H1 (cell line): ENCODE measurements around the gene SEMA3G. TPM values are rescaled to one million over a fixed set of nuclear protein-coding genes. Genes with fewer than 3 reads are reported as not detected.

ENCODE experiments used
- CTCF ChIA-PET: fragments of 300-600 bp; sonication (Branson Sonifier 250); formaldehyde crosslinking; loops from one replicate; lab custom pipeline; 2021; ENCODE audit not compliant: partially characterized antibody; lab: Charles Lee
- POLR2A ChIA-PET: fragments of 300-600 bp; sonication (Branson Sonifier 250); formaldehyde crosslinking; loops from one replicate; lab custom pipeline; 2021; ENCODE audit warnings: inconsistent platforms; ENCODE audit not compliant: partially characterized antibody; lab: Charles Lee
- DNase-seq, 2 experiments: peaks; one replicate each; pipeline versions ENCODE4 v3.0.0 to v3.0.0-alpha.2; 2010 to 2022; ENCODE audit warnings: low spot score in 2 of 2, low read depth in 1 of 2, mixed read lengths in 1 of 2
- FAIRE-seq: peaks from 2 replicates; lab custom pipeline; 2011; peaks lifted over from hg19 to GRCh38; lab: Jason Lieb, UNC
- H2AFZ ChIP-seq: 2 replicates; pipeline ENCODE4 v1.8.1; 2012; ENCODE audit warnings: low read length, inconsistent platforms
- H2AK5ac ChIP-seq: 2 replicates; pipeline ENCODE4 v1.6.1; 2013; ENCODE audit warnings: low read depth, low read length
- H2BK120ac ChIP-seq: replicated peaks from 2 replicates; pipeline ENCODE3; 2013; ENCODE audit warnings: low read depth, low read length, inconsistent platforms
- H2BK12ac ChIP-seq: 2 replicates; pipeline ENCODE4 v1.6.1; 2013; ENCODE audit warnings: low read depth, low read length
- H2BK15ac ChIP-seq: 2 replicates; pipeline ENCODE4 v1.6.1; 2013; ENCODE audit warnings: low read length
- H2BK20ac ChIP-seq: 2 replicates; pipeline ENCODE4 v1.6.1; 2013; ENCODE audit warnings: low read length
- H2BK5ac ChIP-seq: 2 replicates; pipeline ENCODE4 v1.6.1; 2013; ENCODE audit warnings: low read depth, low read length
- H3K14ac ChIP-seq: 2 replicates; pipeline ENCODE4 v1.6.1; 2013; ENCODE audit warnings: inconsistent platforms; ENCODE audit not compliant: insufficient read length
- H3K18ac ChIP-seq: 2 replicates; pipeline ENCODE4 v1.6.1; 2013; ENCODE audit warnings: low read length; ENCODE audit errors: extremely low read depth
- H3K23ac ChIP-seq: 2 replicates; pipeline ENCODE4 v1.6.1; 2013; ENCODE audit warnings: inconsistent platforms; ENCODE audit not compliant: insufficient read length
- H3K23me2 ChIP-seq: 2 replicates; pipeline ENCODE4 v1.6.1; 2013; ENCODE audit warnings: low read depth, low read length
- H3K27ac ChIP-seq: 2 replicates; pipeline ENCODE4 v1.6.1; 2011; ENCODE audit warnings: low read depth, low read length, inconsistent platforms
- H3K27me3 ChIP-seq, 4 experiments: replicated peaks in 1 of 4; 1 replicate in 1 of 4; 2 replicates in 3 of 4; pipeline versions ENCODE4 v1.6.1 to v1.8.1; 2011 to 2013; ENCODE audit warnings: low read length in 3 of 4, mild to moderate bottlenecking in 3 of 4, inconsistent platforms in 2 of 4, mixed read lengths in 2 of 4, moderate library complexity in 1 of 4; ENCODE audit not compliant: control insufficient read depth in 3 of 4, insufficient read depth in 3 of 4; ENCODE audit errors: extremely low read depth in 1 of 4
- H3K36me3 ChIP-seq, 4 experiments: 2 replicates each; pipeline versions ENCODE4 v1.6.1 to v1.8.1; 2011 to 2013; ENCODE audit warnings: mild to moderate bottlenecking in 4 of 4, low read length in 3 of 4, moderate library complexity in 2 of 4, control low read depth in 1 of 4, inconsistent platforms in 1 of 4; ENCODE audit not compliant: insufficient read depth in 4 of 4, control insufficient read depth in 2 of 4
- H3K4ac ChIP-seq: replicated peaks from 2 replicates; pipeline ENCODE3; 2013; ENCODE audit warnings: low read length, low read depth, mixed read lengths, inconsistent platforms; ENCODE audit not compliant: insufficient read length
- H3K4me1 ChIP-seq, 4 experiments: replicated peaks in 1 of 4; 1 replicate in 1 of 4; 2 replicates in 3 of 4; pipeline versions ENCODE4 v1.6.1 to v1.8.1; 2011 to 2013; ENCODE audit warnings: low read length in 3 of 4, inconsistent platforms in 2 of 4, mixed read lengths in 1 of 4; ENCODE audit not compliant: insufficient read depth in 4 of 4, control insufficient read depth in 3 of 4
- H3K4me2 ChIP-seq, 2 experiments: 2 replicates each; pipeline versions ENCODE4 v1.6.1 to v1.8.1; 2011 to 2013; ENCODE audit warnings: low read depth in 2 of 2, low read length in 2 of 2, control low read depth in 1 of 2, inconsistent platforms in 1 of 2, mild to moderate bottlenecking in 1 of 2; ENCODE audit not compliant: insufficient read depth in 1 of 2
- H3K4me3 ChIP-seq, 4 experiments: fragments of 200-600, 300-600 bp in 1 of 4; sonication (generic), shearing (Covaris generic), sonication (Bioruptor Twin) in 1 of 4; 2 replicates each; pipeline versions ENCODE4 v1.5.1 to v1.8.1; 2011 to 2016; ENCODE audit warnings: low read length in 4 of 4, low read depth in 3 of 4, control low read depth in 2 of 4, inconsistent platforms in 2 of 4, mild to moderate bottlenecking in 2 of 4, mixed read lengths in 1 of 4, moderate library complexity in 1 of 4; ENCODE audit not compliant: insufficient read depth in 2 of 4; ENCODE audit errors: extremely low read depth in 1 of 4
- H3K56ac ChIP-seq: replicated peaks from 2 replicates; pipeline ENCODE3; 2013; ENCODE audit warnings: low read depth, mild to moderate bottlenecking, mixed read lengths, low read length, inconsistent platforms; ENCODE audit not compliant: insufficient read length
- H3K79me1 ChIP-seq: 2 replicates; pipeline ENCODE4 v1.6.1; 2013; ENCODE audit warnings: low read depth, low read length, control low read depth
- H3K79me2 ChIP-seq, 2 experiments: 2 replicates each; pipeline versions ENCODE4 v1.6.1 to v1.8.1; 2012 to 2013; ENCODE audit warnings: low read length in 2 of 2, mild to moderate bottlenecking in 2 of 2, inconsistent platforms in 1 of 2; ENCODE audit not compliant: insufficient read depth in 2 of 2, control insufficient read depth in 1 of 2
- H3K9ac ChIP-seq, 4 experiments: replicated peaks in 1 of 4; 1 replicate in 1 of 4; 2 replicates in 3 of 4; pipeline versions ENCODE4 v1.6.1 to v1.8.1; 2011 to 2013; ENCODE audit warnings: low read depth in 3 of 4, low read length in 3 of 4, control low read depth in 2 of 4, mild to moderate bottlenecking in 2 of 4, moderate library complexity in 2 of 4, inconsistent platforms in 1 of 4; ENCODE audit errors: extremely low read depth in 1 of 4
- H3K9me3 ChIP-seq, 2 experiments: 2 replicates each; pipeline versions ENCODE4 v1.6.1 to v1.8.1; 2012 to 2013; ENCODE audit warnings: mild to moderate bottlenecking in 2 of 2, moderate library complexity in 2 of 2, control low read depth in 1 of 2, inconsistent platforms in 1 of 2, low read depth in 1 of 2, low read length in 1 of 2, mixed read lengths in 1 of 2; ENCODE audit not compliant: insufficient read depth in 2 of 2
- H4K20me1 ChIP-seq, 2 experiments: replicated peaks in 1 of 2; 2 replicates each; pipeline versions ENCODE3 to v1.8.1; 2011 to 2013; ENCODE audit warnings: inconsistent platforms in 2 of 2, low read length in 2 of 2, mild to moderate bottlenecking in 1 of 2; ENCODE audit not compliant: insufficient read depth in 2 of 2, control insufficient read depth in 1 of 2
- H4K5ac ChIP-seq: 2 replicates; pipeline ENCODE4 v1.6.1; 2013; ENCODE audit warnings: low read length, low read depth, mixed read lengths, inconsistent platforms; ENCODE audit not compliant: insufficient read length
- H4K8ac ChIP-seq: 2 replicates; pipeline ENCODE4 v1.8.0; 2013; ENCODE audit warnings: mild to moderate bottlenecking, moderate library complexity, low read length, inconsistent platforms; ENCODE audit not compliant: insufficient read depth; ENCODE audit errors: extremely low read depth
- H4K91ac ChIP-seq: replicated peaks from 2 replicates; pipeline ENCODE3; 2013; ENCODE audit warnings: low read length, mixed read lengths, inconsistent platforms; ENCODE audit not compliant: insufficient read length
- HDAC6 ChIP-seq: IDR thresholded peaks from one replicate; pipeline ENCODE4 v1.7.1; 2012; ENCODE audit warnings: low read depth, mild to moderate bottlenecking, inconsistent platforms, low read length, moderate library complexity
- NANOG ChIP-seq: IDR thresholded peaks from 2 replicates; pipeline ENCODE4 v1.6.1; 2011; ENCODE audit warnings: low read length, low read depth, mild to moderate bottlenecking, inconsistent platforms; ENCODE audit not compliant: insufficient read depth, poor library complexity, severe bottlenecking
- NRF1 ChIP-seq: IDR thresholded peaks from 2 replicates; pipeline ENCODE4 v1.6.1; 2011; ENCODE audit warnings: mild to moderate bottlenecking, low read depth, low read length, improper control_type of control experiment
- WGBS, 2 experiments: shearing (Covaris generic) in 1 of 2; methylation state at CpG; one replicate each; pipeline versions ENCODE4 v1.1.6 to v1.1.7; 2013 to 2015; ENCODE audit warnings: low lambda C conversion rate in 2 of 2, mixed read lengths in 2 of 2, inconsistent platforms in 1 of 2, low coverage in 1 of 2, missing lambda C conversion rate in 1 of 2; ENCODE audit not compliant: insufficient replicate concordance in 2 of 2, insufficient coverage in 1 of 2, insufficient read length in 1 of 2; ENCODE audit errors: extremely low coverage in 1 of 2, missing lambda C conversion rate in 1 of 2; 5-methylcytosine and 5-hydroxymethylcytosine counted together
- polyA plus RNA-seq, 7 experiments: library from polyadenylated mRNA; depleted of rRNA in 3 of 7; stranded (reverse) in 5 of 7; unstranded in 2 of 7; fragments of >200 nt in 5 of 7; fragments of 200-250 nt in 2 of 7; gene quantifications; 1 replicate in 5 of 7; 2 replicates in 1 of 7; 4 replicates in 1 of 7; pipeline versions ENCODE4 v1.2.1 to v1.2.3, GENCODE V29; 2011 to 2013; ENCODE audit warnings: missing spikeins in 2 of 7, mixed read lengths in 2 of 7
- total RNA-seq: library from RNA; stranded (reverse); fragmentation: NEBNext Ultra II Directional; extraction: Animal tissue kit (Norgen Biotek cat#: 25700); gene quantifications from 2 replicates; pipeline ENCODE4 v1.2.1, GENCODE V29; 2021

The SEMA3G gene
- total and polyA plus RNA-seq, 2 of the 8 experiments (the other 6 are each of a cell fraction or from before 2014, with no cell fraction given) = 0.95 to 1.5 TPM

DNA sequence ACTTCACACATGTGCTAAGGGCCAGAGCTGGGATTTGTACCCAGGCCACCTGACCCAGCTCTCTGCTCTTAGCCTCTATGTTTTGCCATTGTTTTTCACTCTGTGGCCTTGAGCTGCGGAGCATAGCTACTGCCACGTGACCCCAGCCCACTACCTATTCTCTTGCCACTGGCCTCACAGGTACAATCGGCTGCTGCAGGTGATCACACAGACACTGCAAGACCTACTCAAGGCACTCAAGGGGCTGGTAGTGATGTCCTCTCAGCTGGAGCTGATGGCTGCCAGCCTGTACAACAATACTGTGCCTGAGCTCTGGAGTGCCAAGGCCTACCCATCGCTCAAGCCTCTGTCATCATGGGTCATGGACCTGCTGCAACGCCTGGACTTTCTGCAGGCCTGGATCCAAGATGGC is 46.2 kb downstream of the SEMA3G start:
- H3K23me2 ChIP-seq = no peaks in the 10 kb centered on the region
- no peak overlapping the region for H3K27ac ChIP-seq
- no peak overlapping the region for H3K23ac ChIP-seq
- FAIRE-seq (no peak), DNase-seq (no peak)
- TF ChIP-seq NANOG (no peak), NRF1 (no peak), HDAC6 (no peak)
- POLR2A ChIA-PET = interaction anchor here (0.7 to 4.3 kb wide), 9 partner anchors 8 to 404 kb away, joined by 3 to 26 read pairs (median 3); partner anchors contain the start of gene WDR82
- CTCF ChIA-PET = interaction anchor here (1.0 to 11.1 kb wide), 8 partner anchors 9 to 167 kb away, joined by 3 to 150 read pairs (median 4); partner anchors contain the start of gene SEMA3G
- H3K36me3 ChIP-seq = peaks cover 13 to 23% (median 17%) of the 10 kb centered on the region in 4 experiments; a peak in 7 of 8 replicates
- H3K4me1 ChIP-seq = no peaks in the 10 kb centered on the region
- H4K91ac ChIP-seq = no peak overlapping the region
- no peak overlapping the region for H3K9ac ChIP-seq
- H3K79me2 ChIP-seq = no peaks in the 10 kb centered on the region
- no peak overlapping the region for H3K18ac ChIP-seq
- no peak overlapping the region for H3K4me3 ChIP-seq
- no peak overlapping the region for H2BK20ac ChIP-seq
- H3K4me2 ChIP-seq = no peak overlapping the region
- H3K14ac ChIP-seq = no peak overlapping the region
- no peaks in the 10 kb centered on the region for H3K79me1 ChIP-seq
- no peak overlapping the region for H2BK15ac ChIP-seq
- H3K56ac ChIP-seq = no peak overlapping the region
- H2AK5ac ChIP-seq = no peak overlapping the region
- H3K4ac ChIP-seq = no peak overlapping the region
- H3K27me3 ChIP-seq = no peaks in the 10 kb centered on the region
- H2BK12ac ChIP-seq = no peak overlapping the region
- H4K20me1 ChIP-seq = peaks cover 3 to 14% of the 10 kb centered on the region in 2 experiments
- H3K9me3 ChIP-seq = no peaks in the 10 kb centered on the region
- H4K5ac ChIP-seq = no peak overlapping the region
- no peak overlapping the region for H2BK120ac ChIP-seq
- no peak overlapping the region for H2AFZ ChIP-seq
- no peak overlapping the region for H4K8ac ChIP-seq
- no peak overlapping the region for H2BK5ac ChIP-seq
- WGBS, 2 experiments = 87% methylated on average over 5 of the region's 5 CpGs; no CpG with 5 or more reads in 1 of the 2 experiments
